Activated naive CD8-positive, alpha-beta T cell (primary cell): Measurements from ENCODE around the gene ABCC1.

Experiments
- H3K27ac Mint-ChIP-seq: one replicate; pipeline ENCODE4 v1.8.0; 2021; ENCODE audit warnings: mixed read lengths
- H3K27me3 Mint-ChIP-seq: one replicate; pipeline ENCODE4 v1.8.0; 2021; ENCODE audit warnings: mixed read lengths
- H3K36me3 Mint-ChIP-seq: one replicate; pipeline ENCODE4 v1.8.0; 2021; ENCODE audit warnings: mixed read lengths
- H3K4me1 Mint-ChIP-seq: one replicate; pipeline ENCODE4 v1.8.0; 2021; ENCODE audit warnings: low read depth, mixed read lengths
- H3K4me3 Mint-ChIP-seq: one replicate; pipeline ENCODE4 v1.8.0; 2021; ENCODE audit warnings: mild to moderate bottlenecking, mixed read lengths
- H3K9me3 Mint-ChIP-seq: one replicate; pipeline ENCODE4 v1.8.0; 2021; ENCODE audit warnings: low read depth, mixed read lengths

The ABCC1 gene

DNA sequence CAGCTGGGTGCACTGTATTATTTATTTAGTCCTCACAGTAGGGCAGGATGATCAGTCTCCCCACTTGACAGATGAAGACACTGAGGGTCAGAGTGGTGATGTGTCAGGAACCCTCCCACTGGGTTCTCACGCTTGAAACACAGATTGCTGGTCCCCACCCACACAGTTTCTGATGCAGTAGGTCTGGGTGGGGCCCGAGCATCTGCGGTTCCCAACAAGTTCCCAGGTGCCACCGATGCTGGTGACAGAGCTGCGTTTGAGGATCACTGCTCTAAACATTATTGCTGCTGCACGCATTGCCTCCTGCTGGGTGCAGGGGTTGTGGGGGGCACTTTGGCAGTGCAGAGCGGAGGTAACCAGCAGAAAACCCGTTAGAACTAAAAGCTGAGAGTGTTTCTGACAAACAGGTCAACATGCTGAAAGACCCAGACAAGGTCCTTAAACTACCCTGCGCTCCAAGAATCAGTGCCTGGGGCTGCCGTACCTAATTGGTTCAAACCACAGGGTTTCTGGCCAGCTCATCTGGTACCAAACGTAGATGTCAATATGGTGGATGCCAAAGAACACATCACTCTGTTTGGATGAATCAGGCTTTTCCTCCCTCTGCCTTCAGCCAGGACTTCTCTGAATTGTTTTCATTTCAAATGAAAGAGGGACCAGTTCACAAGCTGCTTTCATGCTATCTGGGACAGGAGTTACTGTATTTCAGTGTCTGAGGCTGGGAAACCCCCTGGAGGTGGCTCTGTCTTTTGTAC, 76.0 kb downstream of the ABCC1 start:
- Mint-ChIP-seq H3K27me3 (no peaks in the 10 kb centered on the region), H3K4me3 (peak overlapping the region; percentile 7), H3K4me1 (peaks cover 25% of the 10 kb centered on the region), H3K27ac (peak overlapping the region; percentile 81), H3K36me3 (peaks cover 4% of the 10 kb centered on the region), H3K9me3 (no peaks in the 10 kb centered on the region)

DNA sequence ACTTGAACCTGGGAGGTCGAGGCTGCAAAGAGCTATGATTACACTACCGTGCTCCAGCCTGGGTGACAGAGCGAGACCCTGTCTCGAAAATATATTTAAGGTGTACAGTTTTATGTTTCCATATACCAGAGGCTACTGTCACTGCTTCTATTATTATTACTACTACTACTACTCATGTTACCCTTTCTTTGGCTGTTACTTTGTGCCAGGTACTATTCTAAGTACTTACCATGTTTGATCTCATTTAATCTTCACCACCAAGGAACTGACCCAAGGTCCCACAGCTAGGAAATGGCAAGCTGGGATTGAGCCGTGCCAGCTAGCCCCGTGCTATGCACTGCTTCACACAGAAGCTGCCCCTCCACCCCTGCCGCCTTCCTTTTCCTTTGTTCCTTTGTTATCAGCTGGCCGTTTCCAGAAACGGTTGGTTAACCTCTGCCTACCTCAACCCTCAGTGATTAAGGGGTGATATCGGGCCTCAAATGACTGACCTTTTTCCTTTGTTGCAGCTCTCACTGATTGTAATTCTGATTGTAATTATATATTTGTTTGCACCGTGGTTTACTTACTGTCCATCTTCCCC, 78.4 kb downstream of the ABCC1 start:
- H3K27me3 Mint-ChIP-seq, result no peaks in the 10 kb centered on the region

DNA sequence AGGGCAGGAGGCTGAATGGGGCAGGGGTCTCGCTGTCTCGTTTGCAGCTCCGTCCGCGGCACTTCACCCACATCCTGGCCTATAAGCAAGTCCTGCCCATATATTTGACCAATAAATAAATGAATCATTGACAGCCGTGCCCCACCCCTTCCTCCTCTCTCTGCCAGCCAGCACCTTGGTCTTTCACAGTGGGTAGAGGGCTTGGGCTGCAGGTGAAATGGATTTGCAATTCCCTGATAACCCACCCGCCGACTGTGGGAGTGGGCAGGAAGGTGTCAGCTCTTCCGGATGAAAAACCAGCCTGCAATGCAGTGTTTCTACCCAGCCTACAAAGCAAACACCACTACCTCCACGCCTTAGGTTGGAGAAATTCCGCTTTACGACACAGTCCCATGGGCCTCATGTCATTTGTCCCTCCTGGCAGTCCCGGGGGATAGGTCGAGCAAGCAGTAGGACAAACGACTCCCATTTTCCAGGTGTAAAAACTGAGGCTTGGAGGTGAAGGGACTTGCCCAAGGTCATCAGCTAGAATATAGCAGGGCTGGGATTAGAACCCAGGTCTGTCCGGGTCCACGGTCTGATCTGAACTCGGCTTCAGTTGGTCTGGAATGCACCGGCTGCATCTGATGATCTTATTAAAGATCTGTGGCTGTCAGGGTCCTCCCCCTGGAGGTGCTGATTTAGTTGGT, 79.0 kb downstream of the ABCC1 start:
- no peak overlapping the region for H3K4me3 Mint-ChIP-seq
- peak overlapping the region; percentile 41 for H3K27ac Mint-ChIP-seq
- H3K4me1 Mint-ChIP-seq, result peaks cover 38% of the 10 kb centered on the region
- H3K27me3 Mint-ChIP-seq, result no peaks in the 10 kb centered on the region
- H3K36me3 Mint-ChIP-seq, result peaks cover under 1% of the 10 kb centered on the region
- H3K9me3 Mint-ChIP-seq, result no peaks in the 10 kb centered on the region

More for the DNA sequence above, 78.4 kb downstream of the ABCC1 start:
- Mint-ChIP-seq H3K4me1 (peaks cover 31% of the 10 kb centered on the region), H3K27ac (peak overlapping the region; percentile 41), H3K9me3 (no peaks in the 10 kb centered on the region), H3K4me3 (no peak overlapping the region), H3K36me3 (peaks cover 2% of the 10 kb centered on the region)

DNA sequence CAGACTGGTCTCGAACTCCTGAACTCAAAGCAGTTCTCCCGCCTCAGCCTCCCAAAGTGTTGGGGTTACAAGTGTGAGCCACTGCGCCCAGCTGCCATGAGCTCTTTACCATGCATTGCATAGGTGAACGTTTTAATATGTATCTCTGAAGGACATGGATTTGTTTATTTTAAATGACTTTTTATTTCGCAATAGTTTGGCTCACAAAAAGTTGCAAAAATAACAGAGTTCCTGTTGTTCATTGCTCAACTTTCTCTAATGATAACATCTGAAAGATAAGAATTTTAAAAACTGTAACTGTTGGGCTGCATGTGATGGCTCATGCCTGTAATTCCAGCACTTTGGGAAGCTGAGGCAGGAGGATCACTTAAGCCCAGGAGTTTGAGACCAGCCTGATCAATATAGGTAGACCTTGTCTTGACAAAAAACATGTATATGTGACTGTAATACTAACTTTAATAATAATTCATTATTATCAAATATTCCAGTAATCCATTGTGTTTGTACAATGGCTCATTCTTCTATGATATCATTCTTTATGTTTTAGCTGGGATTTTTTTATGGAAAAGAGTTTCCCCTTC, 80.1 kb downstream of the ABCC1 start:
- Mint-ChIP-seq H3K36me3 (no peaks in the 10 kb centered on the region), H3K9me3 (no peaks in the 10 kb centered on the region), H3K27ac (no peak overlapping the region), H3K4me3 (no peak overlapping the region), H3K27me3 (no peaks in the 10 kb centered on the region), H3K4me1 (peaks cover 36% of the 10 kb centered on the region)

DNA sequence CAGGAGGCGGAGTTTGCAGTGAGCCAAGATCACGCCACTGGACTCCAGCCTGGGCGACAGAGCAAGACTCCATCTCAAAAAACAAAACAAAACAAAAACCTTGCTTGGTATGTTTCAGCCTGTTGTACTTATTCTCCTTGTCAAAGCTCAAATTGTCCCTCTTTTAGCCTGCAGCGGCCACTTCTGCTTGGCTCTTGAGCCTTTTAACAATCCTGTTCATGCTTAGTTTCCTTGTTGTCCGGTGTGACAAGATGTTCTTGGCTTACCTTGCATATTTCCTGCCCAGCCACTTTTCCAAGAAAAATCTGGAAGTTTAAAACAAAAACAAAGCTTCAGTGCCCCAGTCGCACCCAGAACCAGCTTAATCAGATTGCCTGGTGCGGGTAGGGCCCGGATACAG, 81.0 kb downstream of the ABCC1 start:
- H3K4me3 Mint-ChIP-seq, result no peak overlapping the region
- no peak overlapping the region for H3K27ac Mint-ChIP-seq
- no peaks in the 10 kb centered on the region for H3K27me3 Mint-ChIP-seq
- peaks cover 27% of the 10 kb centered on the region for H3K4me1 Mint-ChIP-seq
- no peaks in the 10 kb centered on the region for H3K9me3 Mint-ChIP-seq
- H3K36me3 Mint-ChIP-seq, result no peaks in the 10 kb centered on the region

DNA sequence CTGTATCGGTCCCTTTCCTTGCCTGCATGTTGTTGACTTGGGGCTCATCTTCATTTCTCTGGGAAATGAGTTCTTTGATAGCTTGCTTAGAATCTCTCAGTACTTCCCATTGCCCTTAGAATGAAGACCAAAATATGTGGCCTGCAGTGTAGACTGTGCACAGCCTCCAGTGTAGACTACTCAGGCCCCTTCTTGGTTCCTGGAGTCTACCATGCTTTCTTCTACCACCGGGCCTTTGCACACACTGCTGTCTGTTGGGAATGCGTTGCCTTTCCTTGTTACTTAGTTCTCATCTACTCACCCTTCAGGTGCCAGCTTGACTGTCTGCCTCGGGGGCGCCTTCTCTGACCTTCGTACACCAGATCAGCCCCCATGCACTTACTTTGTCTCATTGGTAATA, 82.0 kb downstream of the ABCC1 start:
- H3K4me1 Mint-ChIP-seq, result peaks cover 19% of the 10 kb centered on the region
- peak overlapping the region; percentile 46 for H3K27ac Mint-ChIP-seq
- no peaks in the 10 kb centered on the region for H3K9me3 Mint-ChIP-seq
- H3K4me3 Mint-ChIP-seq, result no peak overlapping the region
- H3K36me3 Mint-ChIP-seq, result no peaks in the 10 kb centered on the region
- H3K27me3 Mint-ChIP-seq, result no peaks in the 10 kb centered on the region

DNA sequence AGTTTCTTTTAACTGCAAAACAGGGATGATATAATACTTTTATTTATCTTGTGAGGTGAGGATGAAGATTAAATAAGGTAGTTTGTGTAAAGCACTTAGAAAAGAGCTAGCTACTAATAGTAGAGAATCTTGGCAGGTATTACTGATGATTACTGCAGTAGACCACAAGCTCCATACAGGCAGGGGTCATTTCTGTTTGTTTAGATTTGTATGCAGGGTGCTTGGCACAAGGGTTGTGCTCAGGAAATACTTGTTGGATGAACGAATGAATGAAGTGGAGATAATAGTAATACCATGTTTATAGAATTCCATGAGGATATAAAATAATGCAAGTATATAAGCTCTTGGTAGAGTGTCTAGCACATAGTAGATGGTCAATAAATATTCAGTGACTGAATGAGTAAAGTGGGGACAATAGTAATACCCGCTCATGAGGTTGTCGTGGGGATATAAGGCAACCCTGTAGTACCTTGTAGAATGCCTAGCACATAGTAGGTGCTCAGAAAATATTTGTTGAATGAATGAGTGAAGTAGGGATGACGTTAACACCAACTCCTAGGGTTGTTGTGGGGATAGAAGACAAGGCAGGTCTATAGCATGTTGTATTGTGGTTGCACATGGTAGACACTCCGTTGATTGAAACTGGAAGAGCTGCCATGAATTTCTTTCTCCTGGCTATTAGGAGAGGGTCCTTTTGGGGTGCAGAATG, 83.0 kb downstream of the ABCC1 start:
- peaks cover 3% of the 10 kb centered on the region for H3K36me3 Mint-ChIP-seq

DNA sequence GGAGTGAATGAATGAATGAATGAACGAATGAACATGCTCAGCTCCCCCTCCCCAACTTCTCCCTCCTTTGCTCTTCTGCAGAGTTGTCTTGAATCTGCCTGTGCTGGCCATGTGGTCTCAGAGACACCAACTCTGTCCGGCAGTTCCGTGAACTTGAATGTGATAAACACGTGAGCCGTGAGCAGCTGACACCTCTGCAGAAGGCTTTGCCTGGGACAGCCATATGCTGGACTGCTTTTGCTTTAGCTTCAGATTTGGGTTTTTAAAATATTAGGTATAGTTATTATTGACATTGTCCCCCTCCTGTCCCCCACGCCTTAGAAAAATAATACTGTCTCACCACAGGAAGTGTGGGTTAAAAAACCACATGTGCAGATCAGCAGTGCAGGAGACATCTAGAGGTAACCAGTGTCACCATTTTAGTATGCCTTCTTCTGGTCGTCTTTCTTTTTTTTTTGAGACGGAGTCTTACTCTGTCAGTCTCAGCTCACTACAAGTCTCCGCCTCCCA, 83.8 kb downstream of the ABCC1 start:
- Mint-ChIP-seq H3K27ac (peak overlapping the region; percentile 69), H3K4me1 (peaks cover 21% of the 10 kb centered on the region), H3K9me3 (no peaks in the 10 kb centered on the region), H3K4me3 (no peak overlapping the region), H3K36me3 (peaks cover 7% of the 10 kb centered on the region), H3K27me3 (no peaks in the 10 kb centered on the region)

More for the DNA sequence above, 83.0 kb downstream of the ABCC1 start:
- Mint-ChIP-seq H3K4me3 (no peak overlapping the region), H3K27me3 (no peaks in the 10 kb centered on the region), H3K4me1 (peaks cover 18% of the 10 kb centered on the region), H3K9me3 (no peaks in the 10 kb centered on the region), H3K27ac (peak overlapping the region; percentile 69)

DNA sequence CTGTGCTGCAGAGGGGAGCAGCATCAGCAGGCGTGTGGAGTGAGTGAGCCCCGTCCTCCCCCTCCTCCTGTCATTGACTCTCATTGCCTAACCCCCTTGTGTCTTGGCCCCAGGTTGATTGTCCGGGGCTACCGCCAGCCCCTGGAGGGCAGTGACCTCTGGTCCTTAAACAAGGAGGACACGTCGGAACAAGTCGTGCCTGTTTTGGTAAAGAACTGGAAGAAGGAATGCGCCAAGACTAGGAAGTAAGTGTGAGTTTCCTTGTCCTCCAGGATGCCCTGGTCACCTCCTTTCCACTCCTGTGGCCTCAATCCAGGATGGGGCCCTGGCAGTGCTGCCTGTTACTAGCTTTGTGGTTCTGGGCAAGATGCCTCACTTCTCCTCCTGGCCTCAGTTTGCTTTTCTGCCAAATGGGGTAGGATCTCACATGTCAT, 87.0 kb downstream of the ABCC1 start:
- Mint-ChIP-seq H3K9me3 (no peaks in the 10 kb centered on the region), H3K4me3 (no peak overlapping the region), H3K27ac (no peak overlapping the region), H3K27me3 (no peaks in the 10 kb centered on the region), H3K4me1 (peaks cover 39% of the 10 kb centered on the region), H3K36me3 (peaks cover 17% of the 10 kb centered on the region)

DNA sequence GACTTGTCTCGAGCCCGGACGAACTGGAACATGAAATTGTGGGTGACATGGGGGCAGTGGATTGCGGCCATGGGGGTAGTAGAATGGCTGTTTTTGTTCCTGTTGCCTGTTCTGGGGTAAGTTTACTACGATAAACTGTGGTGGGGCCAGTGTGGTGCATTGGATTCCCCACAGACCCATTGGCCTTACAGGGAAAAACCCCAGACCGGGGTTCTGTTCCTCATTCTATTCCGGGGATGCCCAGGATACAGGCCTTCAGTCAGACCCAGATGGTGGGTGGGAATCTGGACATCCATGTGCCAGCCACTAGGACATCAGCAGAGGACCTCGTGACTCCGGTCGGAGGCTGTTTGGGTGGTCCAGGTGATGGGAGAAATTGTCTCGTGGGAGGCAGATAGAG, 88.1 kb downstream of the ABCC1 start:
- Mint-ChIP-seq H3K4me1 (peaks cover 41% of the 10 kb centered on the region), H3K9me3 (no peaks in the 10 kb centered on the region), H3K27ac (no peak overlapping the region), H3K4me3 (no peak overlapping the region), H3K27me3 (no peaks in the 10 kb centered on the region), H3K36me3 (peaks cover 17% of the 10 kb centered on the region)

DNA sequence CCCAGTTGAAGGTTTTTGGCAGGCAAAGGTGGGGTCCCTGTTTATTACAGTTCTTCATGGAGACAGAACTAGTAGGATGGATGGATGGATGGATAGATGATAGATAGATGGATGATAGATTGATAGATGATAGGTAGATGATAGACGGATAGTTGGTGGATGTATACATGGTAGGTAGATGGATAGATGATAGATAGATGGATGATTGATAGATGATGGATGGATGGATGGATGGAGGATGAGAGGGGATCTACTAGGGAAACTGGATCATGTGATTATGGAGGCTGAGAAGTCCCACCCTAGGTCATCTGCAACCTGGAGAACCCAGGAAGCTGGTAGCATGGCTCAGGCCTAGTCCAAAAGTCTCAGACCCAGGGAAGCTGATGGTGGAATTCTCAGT, 88.6 kb downstream of the ABCC1 start:
- Mint-ChIP-seq H3K4me3 (no peak overlapping the region), H3K27me3 (no peaks in the 10 kb centered on the region), H3K9me3 (no peaks in the 10 kb centered on the region), H3K27ac (no peak overlapping the region), H3K4me1 (peaks cover 36% of the 10 kb centered on the region), H3K36me3 (peaks cover 17% of the 10 kb centered on the region)

DNA sequence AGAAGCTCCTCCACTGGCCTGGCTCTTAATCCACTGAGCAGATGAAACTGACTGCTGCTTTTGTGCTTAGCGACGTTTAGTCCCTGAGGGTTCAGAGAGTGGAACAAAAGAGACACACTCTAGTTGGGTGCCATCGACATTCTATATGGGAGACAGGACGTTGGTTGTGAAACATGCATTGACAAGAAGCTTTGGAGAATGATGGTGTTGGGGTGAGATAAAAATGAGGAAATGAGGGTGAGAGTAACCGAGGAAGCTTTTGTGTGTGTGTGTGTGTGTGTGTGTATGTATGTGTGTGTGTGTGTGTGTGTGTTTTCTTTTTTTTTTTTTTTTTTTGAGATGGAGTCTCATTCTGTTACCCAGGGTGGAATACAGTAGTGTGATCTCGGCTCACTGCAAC, 89.5 kb downstream of the ABCC1 start:
- Mint-ChIP-seq H3K27ac (no peak overlapping the region), H3K4me3 (no peak overlapping the region), H3K9me3 (no peaks in the 10 kb centered on the region), H3K36me3 (peaks cover 17% of the 10 kb centered on the region), H3K27me3 (no peaks in the 10 kb centered on the region), H3K4me1 (peaks cover 27% of the 10 kb centered on the region)

DNA sequence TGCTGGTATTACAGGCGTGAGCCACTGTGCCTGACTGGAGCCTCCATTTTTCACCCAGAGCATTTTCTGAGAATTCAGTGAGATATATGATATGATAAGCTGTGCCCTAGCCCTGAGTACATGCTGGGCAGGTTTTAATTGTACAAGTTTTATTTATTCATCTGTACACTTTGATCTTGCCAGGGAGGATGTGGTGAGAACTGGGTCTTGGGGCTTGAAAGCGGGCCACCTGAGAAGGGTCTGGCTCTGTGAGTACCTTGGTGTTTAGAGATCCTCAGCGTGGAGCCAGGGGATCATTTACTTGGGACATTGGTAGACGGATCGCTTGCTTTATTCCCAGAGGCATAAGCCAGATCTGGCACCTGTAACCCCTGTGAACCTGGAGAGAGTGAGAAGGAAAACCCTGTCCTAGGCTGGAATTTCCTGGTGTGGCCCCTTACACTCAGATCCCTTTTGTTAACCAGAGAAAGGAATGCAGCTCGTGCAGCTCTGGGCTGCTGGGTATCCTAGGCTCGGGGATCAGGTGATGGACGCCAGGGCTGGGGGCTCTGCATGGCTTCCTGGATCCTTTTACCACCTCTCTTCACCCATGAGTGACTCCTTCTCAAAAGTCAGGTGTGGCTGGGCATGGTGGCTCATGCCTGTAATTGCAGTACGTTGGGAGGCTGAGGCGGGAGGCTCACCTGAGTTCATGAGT, 91.9 kb downstream of the ABCC1 start:
- peaks cover 18% of the 10 kb centered on the region for H3K36me3 Mint-ChIP-seq
- no peak overlapping the region for H3K4me3 Mint-ChIP-seq
- peaks cover 26% of the 10 kb centered on the region for H3K4me1 Mint-ChIP-seq
- H3K27me3 Mint-ChIP-seq, result no peaks in the 10 kb centered on the region
- peak overlapping the region; percentile 64 for H3K27ac Mint-ChIP-seq
- H3K9me3 Mint-ChIP-seq, result no peaks in the 10 kb centered on the region

DNA sequence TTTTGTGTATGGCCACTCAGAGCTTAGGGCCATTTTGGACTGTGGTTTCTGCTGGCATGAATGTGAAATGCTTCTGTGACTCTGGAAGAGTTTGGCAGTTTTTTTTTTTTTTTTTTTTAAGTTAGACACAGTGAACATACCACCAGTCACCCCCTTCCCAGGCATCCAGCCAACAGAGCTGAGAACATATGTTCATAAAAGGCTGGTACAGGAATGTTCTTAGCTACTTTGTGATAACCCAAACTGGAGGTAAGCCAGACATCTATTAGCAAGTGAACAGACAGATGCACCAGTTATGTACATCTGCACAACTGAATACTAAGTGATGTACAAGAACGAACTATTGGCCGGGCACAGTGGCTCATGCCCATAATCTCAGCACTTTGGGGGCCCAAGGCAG, 92.7 kb downstream of the ABCC1 start:
- peaks cover 18% of the 10 kb centered on the region for H3K36me3 Mint-ChIP-seq
- H3K4me3 Mint-ChIP-seq, result no peak overlapping the region
- H3K27me3 Mint-ChIP-seq, result no peaks in the 10 kb centered on the region
- H3K27ac Mint-ChIP-seq, result no peak overlapping the region
- peaks cover 26% of the 10 kb centered on the region for H3K4me1 Mint-ChIP-seq
- no peaks in the 10 kb centered on the region for H3K9me3 Mint-ChIP-seq
